ENCODE data around the gene SMAD4. TPM values are rescaled to one million over a fixed set of nuclear protein-coding genes. Genes with fewer than 3 reads are reported as not detected.

SMAD4 gene
- polyA plus RNA-seq, 2 of the 4 experiments (the other 2 are of a cell fraction), result 52.1 to 107 TPM

GRCh38 chr18:51107598-51108305 lies 77.7 kb downstream of the SMAD4 start (continued):
- TF ChIP-seq, protein P1, sequence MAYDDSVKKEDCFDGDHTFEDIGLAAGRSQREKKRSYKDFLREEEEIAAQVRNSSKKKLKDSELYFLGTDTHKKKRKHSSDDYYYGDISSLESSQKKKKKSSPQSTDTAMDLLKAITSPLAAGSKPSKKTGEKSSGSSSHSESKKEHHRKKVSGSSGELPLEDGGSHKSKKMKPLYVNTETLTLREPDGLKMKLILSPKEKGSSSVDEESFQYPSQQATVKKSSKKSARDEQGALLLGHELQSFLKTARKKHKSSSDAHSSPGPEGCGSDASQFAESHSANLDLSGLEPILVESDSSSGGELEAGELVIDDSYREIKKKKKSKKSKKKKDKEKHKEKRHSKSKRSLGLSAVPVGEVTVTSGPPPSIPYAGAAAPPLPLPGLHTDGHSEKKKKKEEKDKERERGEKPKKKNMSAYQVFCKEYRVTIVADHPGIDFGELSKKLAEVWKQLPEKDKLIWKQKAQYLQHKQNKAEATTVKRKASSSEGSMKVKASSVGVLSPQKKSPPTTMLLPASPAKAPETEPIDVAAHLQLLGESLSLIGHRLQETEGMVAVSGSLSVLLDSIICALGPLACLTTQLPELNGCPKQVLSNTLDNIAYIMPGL (CRISPR knock-in tag; IDR thresholded peaks at IDR 0.05; ENCODE audit: borderline replicate concordance), result no peak
- TF ChIP-seq NR3C1 (IDR thresholded peaks at IDR 0.05), result no peak
- TF ChIP-seq RARB (CRISPR knock-in tag; IDR thresholded peaks at IDR 0.05), result no peak
- no peak for TF ChIP-seq EP300 (IDR thresholded peaks at IDR 0.05)
- TF ChIP-seq PBX3 (IDR thresholded peaks at IDR 0.05), result no peak
- no peak for TF ChIP-seq ATOH8 (CRISPR knock-in tag; IDR thresholded peaks at IDR 0.05; ENCODE audit: low read depth)
- no peak for TF ChIP-seq HOXA7 (CRISPR knock-in tag; IDR thresholded peaks at IDR 0.05)
- no peak for TF ChIP-seq GATA3 (IDR thresholded peaks at IDR 0.05; ENCODE audit: borderline replicate concordance)

GRCh38 chr18:51108330-51108729 lies 78.3 kb downstream of the SMAD4 start:
- POLR2A ChIA-PET, result no interaction called here
- 88% methylated on average over 5 of the region's 5 CpGs for WGBS (ENCODE audit: missing lambda C conversion rate)
- FAIRE-seq, result no peak

More at GRCh38 chr18:51108330-51108729, 78.3 kb downstream of the SMAD4 start:
- TF ChIP-seq MYC (IDR thresholded peaks at IDR 0.05; ENCODE audit: borderline replicate concordance, low read length), result no peak
- no peak for TF ChIP-seq ZSCAN20 (CRISPR knock-in tag; IDR thresholded peaks at IDR 0.05)
- TF ChIP-seq EP300 (IDR thresholded peaks at IDR 0.05), result no peak
- TF ChIP-seq HOXB13 (CRISPR knock-in tag; IDR thresholded peaks at IDR 0.05; ENCODE audit: low read depth), result no peak
- TF ChIP-seq, protein P2, sequence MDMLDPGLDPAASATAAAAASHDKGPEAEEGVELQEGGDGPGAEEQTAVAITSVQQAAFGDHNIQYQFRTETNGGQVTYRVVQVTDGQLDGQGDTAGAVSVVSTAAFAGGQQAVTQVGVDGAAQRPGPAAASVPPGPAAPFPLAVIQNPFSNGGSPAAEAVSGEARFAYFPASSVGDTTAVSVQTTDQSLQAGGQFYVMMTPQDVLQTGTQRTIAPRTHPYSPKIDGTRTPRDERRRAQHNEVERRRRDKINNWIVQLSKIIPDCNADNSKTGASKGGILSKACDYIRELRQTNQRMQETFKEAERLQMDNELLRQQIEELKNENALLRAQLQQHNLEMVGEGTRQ (IDR thresholded peaks at IDR 0.05), result no peak
- no peak for TF ChIP-seq REST (IDR thresholded peaks at IDR 0.05)
- TF ChIP-seq TP53 (CRISPR knock-in tag; IDR thresholded peaks at IDR 0.05), result no peak
- TF ChIP-seq POLR2AphosphoS2 (conservative IDR thresholded peaks at IDR 0.05; ENCODE audit: low read length), result no peak
- TF ChIP-seq CTCF (IDR thresholded peaks at IDR 0.05), result no peak
- no peak for TF ChIP-seq ATOH8 (CRISPR knock-in tag; IDR thresholded peaks at IDR 0.05; ENCODE audit: low read depth)
- TF ChIP-seq, protein P3, sequence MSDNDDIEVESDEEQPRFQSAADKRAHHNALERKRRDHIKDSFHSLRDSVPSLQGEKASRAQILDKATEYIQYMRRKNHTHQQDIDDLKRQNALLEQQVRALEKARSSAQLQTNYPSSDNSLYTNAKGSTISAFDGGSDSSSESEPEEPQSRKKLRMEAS (IDR thresholded peaks at IDR 0.05), result no peak
- TF ChIP-seq HES2 (IDR thresholded peaks at IDR 0.05), result no peak
- no peak for TF ChIP-seq CBX8 (IDR thresholded peaks at IDR 0.05)
- TF ChIP-seq ESRRA (IDR thresholded peaks at IDR 0.05; ENCODE audit: borderline replicate concordance, low read length), result no peak
- no peak for TF ChIP-seq GATA3 (IDR thresholded peaks at IDR 0.05; ENCODE audit: borderline replicate concordance)
- TF ChIP-seq HOXB5 (CRISPR knock-in tag; IDR thresholded peaks at IDR 0.05), result no peak
- TF ChIP-seq RNF2 (IDR thresholded peaks at IDR 0.05; ENCODE audit: borderline replicate concordance, low read depth), result no peak
- TF ChIP-seq RARB (CRISPR knock-in tag; IDR thresholded peaks at IDR 0.05), result no peak
- no peak for TF ChIP-seq NPAS2 (CRISPR knock-in tag; IDR thresholded peaks at IDR 0.05; ENCODE audit: borderline replicate concordance)
- H3K9me3 ChIP-seq, result no peaks in the 10 kb centered on the region
- H3K27ac ChIP-seq, result no peak overlapping the region
- DNase-seq (ENCODE audit: low read depth in 1 of 2, low spot score in 1 of 2) (no peak), ATAC-seq (no peak)
- H3K4me3 ChIP-seq, result no peak overlapping the region
- no peak overlapping the region for H3K4me2 ChIP-seq
- H3K4me1 ChIP-seq, result peaks cover 6% of the 10 kb centered on the region; the same call in 2 of the 3 replicates
- CTCF ChIA-PET, result interaction anchor here (0.7 kb wide), 1 partner anchor 543 kb away, joined by 3 read pairs; no protein-coding TSS in a partner anchor
